Activated naive CD8-positive, alpha-beta T cell (primary cell): ENCODE results near the gene TMEM30A.

Experiments used
- H3K27ac Mint-ChIP-seq: one replicate; pipeline ENCODE4 v1.8.0; 2021; ENCODE audit warnings: mixed read lengths
- H3K27me3 Mint-ChIP-seq: one replicate; pipeline ENCODE4 v1.8.0; 2021; ENCODE audit warnings: mixed read lengths
- H3K36me3 Mint-ChIP-seq: one replicate; pipeline ENCODE4 v1.8.0; 2021; ENCODE audit warnings: mixed read lengths
- H3K4me1 Mint-ChIP-seq: one replicate; pipeline ENCODE4 v1.8.0; 2021; ENCODE audit warnings: low read depth, mixed read lengths
- H3K4me3 Mint-ChIP-seq: one replicate; pipeline ENCODE4 v1.8.0; 2021; ENCODE audit warnings: mild to moderate bottlenecking, mixed read lengths
- H3K9me3 Mint-ChIP-seq: one replicate; pipeline ENCODE4 v1.8.0; 2021; ENCODE audit warnings: low read depth, mixed read lengths

The TMEM30A gene

GRCh38 chr6:75282706-75283105 is 1.9 kb downstream of the TMEM30A start:
- Mint-ChIP-seq H3K36me3 (peaks cover 6% of the 10 kb centered on the region), H3K9me3 (no peaks in the 10 kb centered on the region), H3K27ac (no peak overlapping the region), H3K4me3 (no peak overlapping the region), H3K4me1 (peaks cover 61% of the 10 kb centered on the region), H3K27me3 (no peaks in the 10 kb centered on the region)

- H3K27ac Mint-ChIP-seq = peak overlapping the region; percentile 84
- no peaks in the 10 kb centered on the region for H3K9me3 Mint-ChIP-seq
- peaks cover 55% of the 10 kb centered on the region for H3K4me1 Mint-ChIP-seq
- H3K27me3 Mint-ChIP-seq = no peaks in the 10 kb centered on the region
- peaks cover 10% of the 10 kb centered on the region for H3K36me3 Mint-ChIP-seq
- peak overlapping the region; percentile 77 for H3K4me3 Mint-ChIP-seq
Observed at GRCh38 chr6:75281653-75282052, 2.9 kb downstream of the TMEM30A start.

GRCh38 chr6:75280131-75280855 is 4.3 kb downstream of the TMEM30A start:
- H3K27ac Mint-ChIP-seq = peak overlapping the region; percentile 67

GRCh38 chr6:75279418-75279817 is 5.2 kb downstream of the TMEM30A start:
- no peaks in the 10 kb centered on the region for H3K27me3 Mint-ChIP-seq
- H3K27ac Mint-ChIP-seq = peak overlapping the region; percentile 87
- no peak overlapping the region for H3K4me3 Mint-ChIP-seq
- peaks cover 69% of the 10 kb centered on the region for H3K4me1 Mint-ChIP-seq
- H3K9me3 Mint-ChIP-seq = no peaks in the 10 kb centered on the region
- H3K36me3 Mint-ChIP-seq = peaks cover 16% of the 10 kb centered on the region

More at GRCh38 chr6:75280131-75280855, 4.3 kb downstream of the TMEM30A start:
- no peaks in the 10 kb centered on the region for H3K27me3 Mint-ChIP-seq
- H3K36me3 Mint-ChIP-seq = peaks cover 12% of the 10 kb centered on the region
- peak overlapping the region; percentile 46 for H3K4me3 Mint-ChIP-seq
- peaks cover 63% of the 10 kb centered on the region for H3K4me1 Mint-ChIP-seq
- no peaks in the 10 kb centered on the region for H3K9me3 Mint-ChIP-seq

- Mint-ChIP-seq H3K4me3 (peak overlapping the region; percentile 21), H3K27ac (peak overlapping the region; percentile 83), H3K9me3 (no peaks in the 10 kb centered on the region), H3K4me1 (peaks cover 77% of the 10 kb centered on the region), H3K27me3 (no peaks in the 10 kb centered on the region), H3K36me3 (peaks cover 18% of the 10 kb centered on the region)
Observed at GRCh38 chr6:75278474-75279077, 6.0 kb downstream of the TMEM30A start.

- Mint-ChIP-seq H3K27ac (peak overlapping the region; percentile 87), H3K4me1 (peaks cover 79% of the 10 kb centered on the region), H3K27me3 (no peaks in the 10 kb centered on the region), H3K4me3 (peak overlapping the region; percentile 0), H3K9me3 (no peaks in the 10 kb centered on the region), H3K36me3 (peaks cover 25% of the 10 kb centered on the region)
Observed at GRCh38 chr6:75275067-75275466, 9.5 kb downstream of the TMEM30A start.

- Mint-ChIP-seq H3K36me3 (peaks cover 19% of the 10 kb centered on the region), H3K4me3 (no peak overlapping the region), H3K4me1 (peaks cover 75% of the 10 kb centered on the region), H3K27ac (no peak overlapping the region), H3K9me3 (no peaks in the 10 kb centered on the region), H3K27me3 (no peaks in the 10 kb centered on the region)
Observed at GRCh38 chr6:75273009-75273408, 11.6 kb downstream of the TMEM30A start.

- peaks cover 19% of the 10 kb centered on the region for H3K36me3 Mint-ChIP-seq
- H3K9me3 Mint-ChIP-seq = no peaks in the 10 kb centered on the region
- H3K27me3 Mint-ChIP-seq = no peaks in the 10 kb centered on the region
- H3K27ac Mint-ChIP-seq = no peak overlapping the region
- no peak overlapping the region for H3K4me3 Mint-ChIP-seq
- peaks cover 82% of the 10 kb centered on the region for H3K4me1 Mint-ChIP-seq
Observed at GRCh38 chr6:75272145-75272840, 12.3 kb downstream of the TMEM30A start.

GRCh38 chr6:75268988-75269354 is 15.6 kb downstream of the TMEM30A start:
- H3K27me3 Mint-ChIP-seq = no peaks in the 10 kb centered on the region
- peaks cover 59% of the 10 kb centered on the region for H3K4me1 Mint-ChIP-seq
- H3K9me3 Mint-ChIP-seq = no peaks in the 10 kb centered on the region
- peaks cover 9% of the 10 kb centered on the region for H3K36me3 Mint-ChIP-seq
- H3K4me3 Mint-ChIP-seq = no peak overlapping the region
- peak overlapping the region; percentile 70 for H3K27ac Mint-ChIP-seq

- H3K4me1 Mint-ChIP-seq = peaks cover 56% of the 10 kb centered on the region
- H3K9me3 Mint-ChIP-seq = no peaks in the 10 kb centered on the region
- no peak overlapping the region for H3K4me3 Mint-ChIP-seq
- peaks cover 7% of the 10 kb centered on the region for H3K36me3 Mint-ChIP-seq
- peak overlapping the region; percentile 70 for H3K27ac Mint-ChIP-seq
- no peaks in the 10 kb centered on the region for H3K27me3 Mint-ChIP-seq
Observed at GRCh38 chr6:75268121-75268987, 16.2 kb downstream of the TMEM30A start.

GRCh38 chr6:75267461-75267860 is 17.1 kb downstream of the TMEM30A start:
- peak overlapping the region; percentile 19 for H3K27ac Mint-ChIP-seq
- H3K36me3 Mint-ChIP-seq = peaks cover 6% of the 10 kb centered on the region
- peaks cover 49% of the 10 kb centered on the region for H3K4me1 Mint-ChIP-seq
- no peak overlapping the region for H3K4me3 Mint-ChIP-seq
- no peaks in the 10 kb centered on the region for H3K27me3 Mint-ChIP-seq
- H3K9me3 Mint-ChIP-seq = no peaks in the 10 kb centered on the region

- Mint-ChIP-seq H3K27ac (no peak overlapping the region), H3K36me3 (peaks cover 6% of the 10 kb centered on the region), H3K4me1 (peaks cover 43% of the 10 kb centered on the region), H3K4me3 (no peak overlapping the region), H3K9me3 (no peaks in the 10 kb centered on the region), H3K27me3 (no peaks in the 10 kb centered on the region)
Observed at GRCh38 chr6:75266716-75267291, 17.8 kb downstream of the TMEM30A start.

- Mint-ChIP-seq H3K27me3 (no peaks in the 10 kb centered on the region), H3K27ac (no peak overlapping the region), H3K36me3 (peaks cover 11% of the 10 kb centered on the region), H3K4me1 (peaks cover 17% of the 10 kb centered on the region), H3K9me3 (no peaks in the 10 kb centered on the region), H3K4me3 (no peak overlapping the region)
Observed at GRCh38 chr6:75263401-75263750, 21.2 kb downstream of the TMEM30A start.

- Mint-ChIP-seq H3K27ac (no peak overlapping the region), H3K4me3 (no peak overlapping the region), H3K27me3 (no peaks in the 10 kb centered on the region), H3K9me3 (no peaks in the 10 kb centered on the region), H3K4me1 (peaks cover 12% of the 10 kb centered on the region), H3K36me3 (peaks cover 11% of the 10 kb centered on the region)
Observed at GRCh38 chr6:75262716-75263400, 21.7 kb downstream of the TMEM30A start.
